H1 (cell line): ENCODE measurements around the gene SEMA3D.

Experiments
- CTCF ChIP-seq, 3 experiments: IDR thresholded peaks; 1 replicate in 2 of 3; 2 replicates in 1 of 3; pipeline versions ENCODE4 v1.5.1 to v1.6.1; 2011; ENCODE audit warnings: low read length in 3 of 3, mild to moderate bottlenecking in 3 of 3, inconsistent platforms in 2 of 3, low read depth in 1 of 3, moderate library complexity in 1 of 3; ENCODE audit not compliant: insufficient read depth in 1 of 3; ENCODE audit errors: control extremely low read depth in 1 of 3
- EGR1 ChIP-seq: IDR thresholded peaks from 2 replicates; pipeline ENCODE4 v1.6.1; 2011; ENCODE audit warnings: low read depth, low read length, borderline replicate concordance
- EZH2 ChIP-seq: fragments of 200-600 bp; sonication (generic); IDR thresholded peaks from 2 replicates; pipeline ENCODE4 v1.7.1; 2012; ENCODE audit warnings: low read depth, mild to moderate bottlenecking, moderate library complexity, low read length, inconsistent platforms; ENCODE audit not compliant: severe bottlenecking
- POLR2AphosphoS5 ChIP-seq: IDR thresholded peaks from 2 replicates; pipeline ENCODE4 v1.6.1; 2011; ENCODE audit warnings: low read depth, low read length
- TCF12 ChIP-seq: IDR thresholded peaks from 2 replicates; pipeline ENCODE4 v1.6.1; 2011; ENCODE audit warnings: low read depth, mild to moderate bottlenecking, low read length
- YY1 ChIP-seq: IDR thresholded peaks from 2 replicates; pipeline ENCODE4 v1.6.1; 2011; ENCODE audit warnings: low read depth, mild to moderate bottlenecking, low read length

GRCh38 chr7:85052056-85052737, 134.7 kb downstream of the SEMA3D start:
- TF ChIP-seq TCF12 (no peak), EGR1 (no peak), EZH2 (no peak), YY1 (no peak), POLR2AphosphoS5 (no peak), CTCF (IDR thresholded peaks at IDR 0.05; ENCODE audit: control extremely low read depth in 1 of 3, insufficient read depth in 1 of 3, low read depth in 1 of 3, low read length in 3 of 3) (no peak)
